HG03097 (cell line): ENCODE data around the gene EFEMP2.

Source experiments
- ATAC-seq: cut with Tn5 transposase; IDR thresholded peaks from one replicate; pipeline ENCODE4 v1.9.1; 2021; ENCODE audit not compliant: unreplicated experiment, low FRiP score

The EFEMP2 gene

DNA sequence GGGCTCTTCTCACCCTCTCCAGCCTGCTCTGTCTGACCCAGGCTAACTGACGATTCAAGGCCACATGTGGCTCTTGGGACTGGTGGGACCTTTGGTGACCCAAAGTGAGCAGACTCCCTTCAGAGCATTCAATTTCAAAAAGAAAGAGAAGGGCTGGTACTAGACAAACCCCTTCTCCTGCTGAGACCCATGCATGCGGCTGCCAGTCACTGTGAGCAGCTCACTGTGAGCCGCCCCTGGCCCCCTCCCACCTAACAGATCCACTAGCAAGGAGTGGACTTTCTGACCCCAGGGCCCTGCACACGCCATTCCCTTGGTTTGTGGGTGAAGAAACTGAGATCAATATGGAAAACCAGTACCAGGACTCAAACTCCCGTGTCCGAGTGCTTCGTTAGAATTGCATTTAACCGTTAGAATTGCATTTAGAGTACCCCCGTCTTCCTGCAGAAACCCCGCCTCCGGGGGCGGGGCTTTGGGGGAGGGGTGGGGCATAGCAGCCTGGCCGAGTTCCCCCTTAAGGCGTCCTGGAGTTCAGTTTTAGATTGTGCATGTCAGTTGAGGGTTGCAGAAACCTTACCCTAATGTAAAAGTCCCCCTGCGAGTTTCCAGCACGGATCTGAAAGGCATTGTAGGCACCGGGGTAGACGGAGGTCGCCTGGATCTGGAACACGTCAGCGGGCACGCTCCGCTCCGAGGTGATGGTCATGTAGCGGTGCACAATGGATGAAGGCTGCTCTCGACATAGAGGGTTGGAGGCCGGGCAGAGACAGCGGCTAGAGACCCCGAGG is 5.1 kb downstream of the EFEMP2 start:
- ATAC-seq, result no peak

DNA sequence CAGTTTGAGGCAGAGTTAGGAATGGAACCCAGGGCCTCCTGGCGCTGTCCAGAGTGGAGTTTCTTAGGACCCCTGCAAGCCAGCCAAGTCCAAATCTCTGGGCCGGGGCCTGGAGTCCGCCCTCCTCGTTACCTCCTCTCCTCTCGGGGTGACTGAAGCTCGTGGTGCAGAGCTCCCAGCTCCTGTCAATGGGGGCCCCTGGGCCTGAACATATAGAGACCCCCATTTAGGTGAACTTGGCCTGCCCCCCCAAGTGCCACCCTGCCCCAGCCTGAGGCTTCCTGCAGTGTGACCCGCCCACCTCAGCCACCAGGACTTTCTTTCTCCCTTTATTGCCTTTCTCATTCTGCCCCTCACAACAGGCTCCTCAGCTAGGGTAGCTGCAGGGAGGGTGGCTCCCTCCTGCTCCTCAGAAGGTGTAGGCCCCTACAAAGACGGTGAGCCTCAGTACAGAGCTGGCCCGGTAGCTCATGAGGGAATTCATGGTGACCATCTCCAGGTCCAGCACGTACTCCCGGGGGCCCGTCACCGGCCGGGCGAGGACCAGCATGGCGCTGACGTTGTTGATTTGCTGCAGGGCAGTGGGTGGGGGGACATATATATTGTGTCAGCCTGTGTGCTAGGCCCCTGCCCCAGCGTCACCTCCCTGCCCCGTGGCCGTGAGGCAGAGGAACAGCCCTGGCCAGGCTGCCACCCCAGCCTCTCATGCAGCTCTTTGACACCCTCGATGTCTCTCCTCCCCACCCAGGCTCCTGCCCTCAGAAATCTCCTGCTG is 5.9 kb downstream of the EFEMP2 start:
- ATAC-seq, result no peak

DNA sequence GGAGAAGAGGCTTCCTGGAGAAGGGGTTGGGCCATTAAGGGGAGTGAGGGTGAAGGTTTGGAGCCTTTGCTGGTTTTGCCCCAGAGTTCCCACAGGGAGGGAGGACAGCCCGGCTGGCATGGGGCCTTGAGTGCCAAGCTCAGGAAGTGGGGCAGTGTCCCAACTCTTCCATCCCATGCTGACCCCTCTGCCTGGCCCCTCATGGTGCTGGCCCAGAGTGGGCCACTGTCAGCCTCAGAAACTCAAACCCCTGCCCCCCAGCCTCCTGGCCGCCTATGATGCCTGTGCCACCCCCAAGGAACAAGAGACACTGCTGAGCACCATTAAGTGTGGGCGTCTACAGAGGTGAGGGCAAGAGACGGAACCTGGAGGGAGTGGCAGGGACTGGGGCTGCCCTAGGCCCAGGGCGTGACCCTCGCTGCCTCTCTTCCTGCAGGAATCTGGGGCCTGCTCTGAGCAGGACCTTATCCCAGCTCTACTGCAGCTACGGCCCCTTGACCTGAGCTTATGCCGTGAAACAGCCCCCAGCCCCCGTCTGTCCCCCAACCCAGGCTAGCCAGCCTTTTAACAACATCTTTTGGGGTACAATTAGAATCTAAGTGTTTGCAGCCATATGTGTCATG is 6.9 kb downstream of the EFEMP2 start:
- no peak for ATAC-seq

DNA sequence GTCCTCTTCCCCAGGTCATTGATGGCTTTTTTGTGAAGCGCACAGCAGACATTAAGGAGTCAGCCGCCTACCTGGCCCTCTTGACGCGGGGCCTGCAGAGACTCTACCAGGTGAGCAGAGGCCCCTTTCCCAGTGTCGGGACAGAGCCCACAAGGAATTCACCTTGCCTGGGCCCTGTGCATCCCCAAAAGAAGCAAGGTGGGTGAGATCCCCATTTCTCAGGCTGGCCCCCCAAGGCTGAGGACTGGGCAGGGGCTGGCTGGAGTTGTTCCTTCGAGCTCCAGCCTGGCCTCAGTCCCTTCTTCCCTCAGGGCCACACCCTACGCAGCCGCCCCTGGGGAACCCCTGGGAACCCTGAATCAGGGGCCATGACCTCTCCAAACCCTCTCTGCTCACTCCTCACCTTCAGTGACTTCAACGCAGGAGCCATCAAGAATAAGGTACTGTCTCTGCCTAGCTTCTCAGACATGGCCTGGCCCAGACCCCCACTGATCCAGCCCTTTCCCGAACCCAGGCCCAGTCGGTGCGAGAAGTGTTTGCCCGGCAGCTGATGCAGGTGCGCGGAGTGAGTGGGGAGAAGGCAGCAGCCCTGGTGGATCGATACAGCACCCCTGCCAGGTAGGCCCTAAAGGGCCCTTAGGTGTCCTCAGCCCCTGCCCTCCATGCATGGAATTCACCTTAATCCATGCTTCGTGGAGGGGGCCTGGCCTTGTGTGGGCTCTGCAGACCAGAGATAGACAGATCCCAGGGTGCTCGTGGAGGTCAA is 7.7 kb downstream of the EFEMP2 start:
- no peak for ATAC-seq

DNA sequence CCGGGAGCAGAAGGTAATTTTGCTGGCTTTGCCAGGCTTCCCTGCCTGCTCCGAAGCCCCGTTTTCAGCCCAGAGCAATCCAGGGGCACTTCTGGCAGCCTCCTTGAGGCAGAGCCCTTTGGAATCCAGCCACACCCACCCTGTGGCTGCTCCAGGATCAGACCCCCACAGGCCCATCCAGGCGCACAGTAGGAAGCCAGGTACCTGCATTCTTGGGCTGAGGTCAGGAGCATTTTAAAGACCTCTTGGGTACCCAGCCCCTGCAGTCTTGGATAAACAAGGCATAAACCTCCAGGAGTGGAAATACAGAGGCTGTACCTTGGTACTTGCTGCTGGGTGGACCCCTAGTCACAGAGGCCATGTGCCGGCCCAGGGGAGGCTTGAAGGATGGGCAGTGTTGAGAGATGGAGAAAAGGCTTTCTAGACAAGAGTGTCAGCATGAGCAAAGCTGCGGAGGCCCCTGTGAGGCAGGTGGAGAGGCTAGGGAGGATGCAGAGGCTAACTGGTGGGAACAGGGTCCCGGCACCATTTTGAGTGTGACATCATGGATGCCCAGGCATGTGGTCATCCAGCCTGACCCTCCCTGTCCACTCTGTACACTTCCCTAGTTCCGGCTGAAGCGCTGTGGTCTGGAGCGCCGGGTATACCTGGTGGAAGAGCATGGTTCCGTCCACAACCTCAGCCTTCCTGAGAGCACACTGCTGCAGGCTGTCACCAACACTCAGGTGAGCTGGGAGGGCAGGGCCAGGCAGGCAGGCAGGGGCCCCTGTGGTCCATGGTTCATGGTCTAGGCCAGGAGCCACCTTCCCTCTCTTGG is 8.5 kb downstream of the EFEMP2 start:
- no peak for ATAC-seq

DNA sequence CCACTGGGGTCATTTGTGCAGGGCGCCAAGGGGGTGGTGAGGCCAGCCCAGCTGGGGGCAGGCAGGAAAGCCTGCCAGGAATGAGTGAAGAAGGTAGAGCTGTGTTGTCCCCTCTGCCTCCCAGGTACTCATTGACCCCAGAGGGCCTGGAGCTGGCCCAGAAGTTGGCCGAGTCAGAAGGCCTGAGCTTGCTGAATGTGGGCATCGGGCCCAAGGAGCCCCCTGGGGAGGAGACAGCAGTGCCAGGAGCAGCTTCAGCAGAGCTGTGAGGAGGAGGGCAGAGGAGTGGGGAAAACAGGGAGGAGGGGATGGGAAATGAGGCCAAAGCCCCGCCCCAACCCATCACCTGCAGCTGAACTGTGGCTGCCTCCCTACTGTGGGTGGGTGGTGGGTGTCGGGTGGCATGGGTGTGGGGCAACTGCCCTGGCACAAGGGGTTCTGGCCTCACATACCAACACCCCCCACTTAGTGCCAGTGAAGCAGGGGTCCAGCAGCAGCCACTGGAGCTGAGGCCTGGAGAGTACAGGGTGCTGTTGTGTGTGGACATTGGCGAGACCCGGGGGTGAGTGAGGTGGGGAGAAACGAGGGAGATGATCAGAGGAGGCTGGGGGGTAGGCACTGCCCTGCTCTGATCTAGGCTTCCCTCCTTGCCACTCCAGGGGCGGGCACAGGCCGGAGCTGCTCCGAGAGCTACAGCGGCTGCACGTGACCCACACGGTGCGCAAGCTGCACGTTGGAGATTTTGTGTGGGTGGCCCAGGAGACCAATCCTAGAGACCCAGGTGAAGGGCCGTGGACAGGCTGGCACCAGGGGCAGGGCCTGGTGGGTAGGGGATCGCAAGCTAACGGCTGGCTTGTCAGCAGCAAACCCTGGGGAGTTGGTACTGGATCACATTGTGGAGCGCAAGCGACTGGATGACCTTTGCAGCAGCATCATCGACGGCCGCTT is 9.4 kb downstream of the EFEMP2 start:
- no peak for ATAC-seq

DNA sequence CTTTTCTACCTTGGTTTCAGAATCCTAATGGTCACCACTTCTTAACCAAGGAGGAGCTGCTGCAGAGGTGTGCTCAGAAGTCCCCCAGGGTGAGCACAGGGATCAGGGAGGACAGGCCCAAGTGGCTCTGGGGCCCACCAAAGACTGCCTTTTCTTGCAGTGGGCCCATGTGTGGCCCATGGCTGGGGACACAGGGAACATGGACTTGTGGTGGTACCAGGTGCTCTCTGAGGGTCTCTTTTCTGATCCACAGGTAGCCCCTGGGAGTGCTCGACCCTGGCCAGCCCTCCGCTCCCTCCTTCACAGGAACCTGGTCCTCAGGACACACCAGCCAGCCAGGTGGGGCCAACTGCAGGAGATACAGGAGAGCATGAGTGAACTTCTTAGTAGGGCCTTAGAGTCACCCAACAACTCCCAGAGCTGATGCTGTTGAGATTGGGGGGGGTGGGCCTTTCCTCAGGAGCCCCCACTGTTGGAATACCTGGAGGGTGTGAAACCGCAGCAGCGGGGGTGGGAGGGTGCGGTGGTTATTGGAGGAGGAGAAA is 10.3 kb downstream of the EFEMP2 start:
- ATAC-seq, result no peak

DNA sequence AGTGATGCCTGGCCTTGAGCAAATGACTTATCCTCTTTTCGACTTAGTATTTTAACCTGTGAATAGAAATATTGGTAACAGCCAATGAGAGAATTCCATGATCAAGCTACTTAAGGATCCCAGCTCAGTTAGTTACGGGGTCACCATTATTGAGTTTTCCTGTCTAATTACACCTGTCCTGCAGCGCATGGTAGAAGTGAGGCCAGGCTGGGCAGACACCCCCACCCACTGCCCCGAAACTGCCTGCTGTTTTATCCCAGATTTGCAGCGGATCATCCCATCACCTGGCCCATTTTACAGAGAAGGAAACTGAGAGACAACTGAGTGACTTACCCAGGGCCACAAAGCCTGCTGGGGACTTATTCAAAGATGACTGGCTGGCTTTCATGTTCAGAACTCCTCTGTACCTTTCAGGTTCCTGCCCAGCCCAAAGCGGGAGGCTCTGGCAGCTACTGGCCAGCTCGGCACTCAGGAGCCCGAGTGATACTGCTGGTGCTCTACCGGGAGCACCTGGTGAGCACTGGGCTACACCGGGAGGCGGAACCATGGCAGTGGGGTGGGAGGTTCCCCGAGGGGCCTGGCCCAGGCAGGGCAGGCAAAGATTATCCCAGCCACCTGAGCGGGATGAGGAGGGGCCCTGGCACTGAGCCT is 10.9 kb downstream of the EFEMP2 start:
- ATAC-seq, result no peak

DNA sequence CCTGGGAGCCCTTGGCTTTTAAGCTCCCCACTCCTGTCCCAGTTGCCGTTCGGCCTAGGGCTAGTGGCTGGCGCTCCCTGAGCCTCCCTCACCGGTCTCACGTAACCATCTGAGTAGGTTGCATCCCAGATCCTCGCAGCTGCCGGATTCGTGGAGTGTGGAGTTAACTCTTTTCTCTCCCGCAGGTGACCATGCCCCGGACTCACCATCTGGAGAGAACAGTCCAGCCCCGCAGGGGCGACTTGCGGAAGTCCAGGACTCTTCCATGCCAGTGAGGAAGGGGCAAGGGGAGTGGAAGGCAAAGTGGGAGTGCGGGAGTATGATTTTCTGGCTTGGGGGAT is 11.5 kb downstream of the EFEMP2 start:
- no peak for ATAC-seq

DNA sequence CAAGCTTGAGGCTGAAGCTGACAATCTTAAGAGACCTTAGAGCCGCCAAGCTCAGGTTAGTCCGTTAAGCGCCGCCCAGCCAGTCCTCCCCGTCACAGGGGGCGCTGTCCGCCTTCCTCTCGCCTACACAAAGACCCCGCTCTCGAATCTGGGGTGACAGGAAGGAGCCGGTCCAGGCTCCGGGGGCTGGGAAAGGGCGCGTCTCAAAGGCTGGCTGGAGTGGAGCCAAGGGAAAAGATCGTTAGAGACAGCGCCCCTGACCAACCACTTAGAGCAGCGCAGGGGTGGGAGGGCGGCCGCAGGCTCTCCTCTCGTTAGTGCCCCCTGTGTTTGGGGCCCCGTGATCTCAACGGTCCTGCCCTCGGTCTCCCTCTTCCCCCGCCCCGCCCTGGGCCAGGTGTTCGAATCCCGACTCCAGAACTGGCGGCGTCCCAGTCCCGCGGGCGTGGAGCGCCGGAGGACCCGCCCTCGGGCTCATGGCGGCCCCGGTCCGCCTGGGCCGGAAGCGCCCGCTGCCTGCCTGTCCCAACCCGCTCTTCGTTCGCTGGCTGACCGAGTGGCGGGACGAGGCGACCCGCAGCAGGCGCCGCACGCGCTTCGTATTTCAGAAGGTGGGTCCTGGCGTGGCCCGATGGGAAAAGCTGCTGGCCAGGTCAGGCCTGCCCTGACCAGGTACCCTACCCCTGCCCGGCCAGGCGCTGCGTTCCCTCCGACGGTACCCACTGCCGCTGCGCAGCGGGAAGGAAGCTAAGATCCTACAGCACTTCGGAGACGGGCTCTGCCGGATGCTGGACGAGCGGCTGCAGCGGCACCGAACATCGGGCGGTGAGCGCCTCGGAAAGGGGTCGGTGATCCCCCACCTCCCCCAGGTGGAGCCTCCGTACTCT is 12.1 kb downstream of the EFEMP2 start, which contains the start of gene MUS81:
Gene MUS81, plus strand, starts transcription at position 156 of the 887 bp plus-strand sequence. Its CDS starts 321 bp downstream, at position 477.
- ATAC-seq, result peak; percentile 21

DNA sequence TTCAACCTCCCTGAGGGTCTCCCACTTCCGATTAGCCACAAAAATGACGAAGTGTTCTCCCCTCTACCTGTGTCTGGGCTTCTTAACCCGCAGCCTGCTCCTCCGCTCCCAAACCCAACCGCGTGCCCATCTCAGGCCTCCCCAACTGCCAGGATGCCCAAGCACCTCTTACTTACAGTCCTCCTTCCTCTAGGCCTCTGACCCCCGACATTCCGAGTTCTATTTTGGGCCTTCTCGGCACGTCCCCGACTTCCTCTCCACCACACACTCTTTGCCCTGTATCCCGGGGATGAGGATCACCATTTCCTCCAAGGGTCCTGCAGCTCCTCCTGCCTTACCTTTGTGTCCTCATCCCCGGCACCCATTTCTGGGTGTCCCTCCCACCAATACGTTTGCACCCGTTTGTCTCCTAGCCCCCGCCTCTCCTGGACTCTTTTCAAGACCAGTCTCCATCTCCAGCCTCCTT is 12.8 kb downstream of the EFEMP2 start:
- no peak for ATAC-seq

DNA sequence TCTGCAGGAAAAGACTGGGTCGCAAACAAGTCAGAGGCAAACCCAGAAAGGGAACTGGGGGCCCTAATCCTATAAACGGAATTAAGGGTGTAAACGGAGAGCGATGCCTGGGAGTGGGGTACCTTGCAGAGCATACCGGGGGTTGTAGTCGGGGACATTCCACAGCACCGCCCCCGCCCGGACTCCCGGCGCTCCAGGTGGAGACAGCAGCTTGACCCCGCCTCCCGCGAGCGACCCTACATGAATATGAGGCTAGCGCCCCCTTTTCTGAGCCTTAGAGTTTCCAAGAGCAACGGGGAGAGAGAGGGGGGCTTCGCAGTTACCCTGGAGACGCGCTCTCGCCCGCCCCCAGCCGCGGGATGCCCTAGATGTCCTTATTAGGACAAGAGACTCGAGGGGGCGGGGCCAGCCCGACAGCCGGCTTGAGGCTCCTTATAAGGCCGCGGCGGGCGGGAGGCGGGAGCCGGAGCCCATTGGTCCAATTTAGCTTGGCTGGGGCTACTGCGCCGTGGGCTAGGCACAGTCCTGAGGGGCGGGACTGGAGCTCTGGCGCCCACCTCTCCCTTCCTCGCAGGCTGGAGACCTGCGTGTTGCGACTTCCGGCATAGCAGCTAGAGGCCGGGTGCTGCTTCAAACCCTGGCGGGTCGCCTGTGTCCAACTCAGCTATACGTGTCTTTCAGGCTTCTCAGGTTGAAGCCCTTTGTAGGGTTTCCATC is 13.3 kb downstream of the EFEMP2 start:
- ATAC-seq, result peak; percentile 39

DNA sequence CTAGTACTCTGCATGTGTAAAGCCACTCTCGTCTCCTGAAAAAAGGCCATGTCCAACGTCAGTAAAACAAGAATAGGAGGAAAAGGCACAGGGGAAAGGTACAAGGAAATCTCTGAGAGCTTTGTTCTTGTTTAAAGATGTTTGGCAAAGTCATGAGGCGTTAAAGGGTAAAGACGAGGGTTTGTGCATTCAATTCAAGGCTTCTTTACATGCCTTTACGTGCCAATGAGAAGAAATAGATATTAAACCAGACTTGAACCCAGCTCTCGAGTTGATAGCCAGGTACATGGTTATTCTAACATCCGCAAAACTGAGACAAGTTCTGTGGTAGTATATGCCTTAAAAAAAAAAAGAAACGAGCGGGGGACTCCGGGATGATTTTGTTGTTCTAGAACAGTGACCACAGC is 13.9 kb downstream of the EFEMP2 start:
- no peak for ATAC-seq

DNA sequence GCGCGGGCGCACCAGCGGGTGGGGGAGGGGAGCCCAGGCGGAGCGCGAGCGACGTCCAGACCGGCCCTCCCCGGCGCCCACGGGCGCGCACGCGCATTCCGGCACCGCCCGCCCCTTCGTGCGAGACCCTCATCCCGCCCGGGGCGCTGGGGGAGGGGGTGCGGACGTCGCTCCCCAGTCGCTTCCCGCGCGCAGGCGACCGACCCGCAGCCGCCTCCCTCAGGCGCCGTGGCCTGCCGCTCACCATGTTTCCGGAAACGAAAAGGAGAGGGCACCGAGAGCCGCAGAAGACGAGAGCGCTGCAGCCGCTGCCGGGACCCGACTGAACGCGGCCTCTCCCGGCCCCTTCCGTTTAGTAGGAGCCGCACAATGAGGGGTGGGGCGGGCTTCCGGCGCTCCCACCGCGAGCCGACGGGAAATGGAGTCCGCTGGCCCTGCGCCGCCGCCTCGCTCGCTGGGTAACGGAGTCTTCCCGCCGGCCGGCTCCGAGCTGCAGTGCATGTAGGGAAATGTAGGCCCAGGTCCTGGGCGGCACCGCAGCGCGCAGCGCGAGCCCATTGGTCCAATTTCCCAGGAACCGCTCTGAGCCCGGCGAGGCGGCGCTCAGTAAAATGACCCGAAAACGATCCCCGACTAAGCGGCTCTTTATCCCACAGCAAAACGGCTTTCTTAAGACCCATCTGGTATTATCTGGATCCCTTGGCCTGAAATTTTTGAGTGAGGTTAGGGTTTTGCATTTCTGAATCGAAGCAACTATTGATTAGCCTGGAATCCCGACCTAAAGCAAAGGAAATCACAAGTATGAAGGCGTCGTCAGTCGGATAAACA is 14.5 kb downstream of the EFEMP2 start, which contains the start of gene CFL1:
Gene CFL1, minus strand, starts transcription at position 328 of the 828 bp plus-strand sequence. Its CDS starts 81 bp downstream, at position 247.
- peak; percentile 48 for ATAC-seq

DNA sequence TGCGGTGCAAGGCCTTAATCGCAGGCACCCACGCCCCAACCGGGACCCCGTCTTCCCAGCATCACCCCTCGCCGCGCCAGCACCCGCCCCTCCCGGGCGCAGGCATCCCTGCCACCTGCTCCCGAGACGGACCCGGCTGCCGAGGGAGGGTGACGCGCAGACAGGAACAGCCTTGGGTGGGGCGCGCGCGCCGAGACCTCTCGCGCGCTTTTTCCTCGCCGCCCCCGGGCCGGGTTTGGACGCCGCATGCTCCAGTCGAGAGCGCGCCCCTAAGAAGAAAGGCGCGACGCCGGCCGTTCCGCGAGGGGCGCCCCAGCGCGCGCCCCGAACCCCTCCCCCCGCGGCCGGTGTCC is 15.1 kb downstream of the EFEMP2 start:
- ATAC-seq, result peak; percentile 9
